Panc1 (cell line): ENCODE results near the gene SIL1.

Source experiments
- CTCF ChIP-seq: fragments of 450-650 bp; IDR thresholded peaks from 2 replicates; pipeline ENCODE4 v1.5.1; 2017; ENCODE audit warnings: mild to moderate bottlenecking
- POLR2AphosphoS5 ChIP-seq: IDR thresholded peaks from 2 replicates; pipeline ENCODE4 v1.6.1; 2012; ENCODE audit warnings: mild to moderate bottlenecking, low read depth, low read length, moderate library complexity

GRCh38 chr5:139232147-139232724 lies 34.1 kb upstream of the SIL1 start:
- TF ChIP-seq CTCF = no peak
- TF ChIP-seq POLR2AphosphoS5 = no peak
